K562 (cell line): ENCODE data around the gene PNPO. TPM values are rescaled to one million over a fixed set of nuclear protein-coding genes. Genes with fewer than 3 reads are reported as not detected.

Source experiments
- ATAC-seq: fragments of 200-7000 bp; cut with Tn5 transposase; 3 replicates; pipeline ENCODE4 v1.9.1; 2020; ENCODE audit warnings: moderate library complexity
- BruUV-seq: library from RNA; stranded (reverse); fragments of 400-500 nt; replicated peaks from 2 replicates; lab custom pipeline; 2021; lab: Mats Ljungman, UMichigan
- CTCF ChIA-PET: fragments of 300-600 bp; formaldehyde crosslinking; extraction: SDS; loops from one replicate; lab custom pipeline; 2021; ENCODE audit warnings: low intra/inter-chr PET ratio; lab: Yijun Ruan, JAX
- POLR2A ChIA-PET: fragments of 300-600, 350-650 bp; sonication (Branson Sonifier 250); formaldehyde crosslinking; extraction: SDS; loops from one replicate; lab custom pipeline; 2021; ENCODE audit warnings: antibody characterized with exemption, inconsistent platforms; lab: Yijun Ruan, JAX
- DNase-seq, 4 experiments: peaks; one replicate each; pipeline versions ENCODE4 v3.0.0 to v3.0.0-alpha.2; 2011 to 2018; ENCODE audit warnings: low spot score in 3 of 4, mixed read lengths in 3 of 4; ENCODE audit errors: extremely low read depth in 1 of 4
- FAIRE-seq: peaks from 2 replicates; lab custom pipeline; 2011; peaks lifted over from hg19 to GRCh38; lab: Jason Lieb, UNC
- H2AFZ ChIP-seq: 2 replicates; pipeline ENCODE4 v1.6.0; 2011; ENCODE audit warnings: low read depth, low read length, control low read depth, inconsistent platforms
- H3K27ac ChIP-seq: fragments of 200-600 bp; 3 replicates; pipeline ENCODE4 v1.8.0; 2011; ENCODE audit warnings: low read depth, mild to moderate bottlenecking, control low read depth, inconsistent platforms, low read length, moderate library complexity, mixed read lengths; ENCODE audit errors: extremely low read depth
- H3K27me3 ChIP-seq, 2 experiments: fragments of 300-600 bp in 1 of 2; 2 replicates in 1 of 2; 3 replicates in 1 of 2; pipeline versions ENCODE4 v1.6.0 to v1.8.0; 2011; ENCODE audit warnings: inconsistent platforms in 2 of 2, low read length in 2 of 2, mild to moderate bottlenecking in 1 of 2, mixed read lengths in 1 of 2, moderate library complexity in 1 of 2; ENCODE audit not compliant: control insufficient read depth in 2 of 2, insufficient read depth in 2 of 2
- H3K36me3 ChIP-seq: fragments of 300-600 bp; 3 replicates; pipeline ENCODE4 v1.8.0; 2011; ENCODE audit warnings: mild to moderate bottlenecking, low read length, inconsistent platforms; ENCODE audit not compliant: control insufficient read depth, insufficient read depth
- H3K4me1 ChIP-seq, 2 experiments: fragments of 200-600 bp in 1 of 2; replicated peaks in 1 of 2; 2 replicates in 1 of 2; 3 replicates in 1 of 2; pipeline versions ENCODE4 v1.5.1 to v1.8.0; 2011; ENCODE audit warnings: inconsistent platforms in 2 of 2, low read length in 2 of 2, mild to moderate bottlenecking in 1 of 2, mixed read lengths in 1 of 2, moderate library complexity in 1 of 2; ENCODE audit not compliant: control insufficient read depth in 2 of 2, insufficient read depth in 2 of 2
- H3K4me2 ChIP-seq: 2 replicates; pipeline ENCODE4 v1.6.1; 2011; ENCODE audit warnings: low read length, control low read depth, inconsistent platforms, mixed read lengths; ENCODE audit not compliant: insufficient read depth
- H3K4me3 ChIP-seq: fragments of 200-600 bp; sonication (generic), shearing (Covaris generic); 2 replicates; pipeline ENCODE4 v1.5.1; 2016; ENCODE audit warnings: control low read depth, inconsistent platforms
- H3K79me2 ChIP-seq: fragments of 200-600 bp; 3 replicates; pipeline ENCODE4 v1.8.0; 2011; ENCODE audit warnings: low read length, inconsistent platforms; ENCODE audit not compliant: control insufficient read depth, insufficient read depth
- H3K9ac ChIP-seq, 2 experiments: 2 replicates each; pipeline versions ENCODE4 v1.6.0 to v1.6.1; 2011; ENCODE audit warnings: low read depth in 2 of 2, low read length in 2 of 2, control low read depth in 1 of 2, inconsistent platforms in 1 of 2, mild to moderate bottlenecking in 1 of 2, mixed read lengths in 1 of 2; ENCODE audit not compliant: insufficient read depth in 1 of 2
- H3K9me1 ChIP-seq: one replicate; pipeline ENCODE4 v1.6.0; 2011; ENCODE audit warnings: inconsistent platforms, mild to moderate bottlenecking, low read length, moderate library complexity; ENCODE audit not compliant: control insufficient read depth, insufficient read depth
- H3K9me3 ChIP-seq: replicated peaks from 2 replicates; pipeline ENCODE4 v1.5.1; 2011; ENCODE audit warnings: low read depth, low read length, inconsistent platforms; ENCODE audit not compliant: control insufficient read depth, insufficient read depth
- H4K20me1 ChIP-seq: replicated peaks from 2 replicates; pipeline ENCODE4 v1.6.1; 2011; ENCODE audit warnings: low read length, inconsistent platforms, mixed read lengths; ENCODE audit not compliant: control insufficient read depth, insufficient read depth
- ARID1B ChIP-seq: fragments of 450-650 bp; IDR thresholded peaks from 2 replicates; pipeline ENCODE4 v1.6.1; 2016; ENCODE audit warnings: antibody characterized with exemption, mild to moderate bottlenecking, inconsistent platforms
- E2F8 ChIP-seq: fragments of 450-650 bp; IDR thresholded peaks from 2 replicates; pipeline ENCODE4 v1.7.1; 2018; ENCODE audit warnings: mild to moderate bottlenecking, low read depth; ENCODE audit not compliant: partially characterized antibody
- JUND ChIP-seq, 2 experiments: IDR thresholded peaks; 2 replicates in 1 of 2; 3 replicates in 1 of 2; pipeline ENCODE4 v1.6.1; 2011; ENCODE audit warnings: borderline replicate concordance in 2 of 2, low read depth in 2 of 2, low read length in 2 of 2, improper control_type of control experiment in 1 of 2, missing biosample characterization in 1 of 2, missing genetic modification characterization in 1 of 2, missing genetic modification reagents in 1 of 2
- MYBL2 ChIP-seq, 2 experiments: fragments of 450-650 bp in 1 of 2; sonication (generic) in 1 of 2; formaldehyde crosslinking in 1 of 2; IDR thresholded peaks; 2 replicates each; pipeline versions ENCODE4 v1.6.1 to v1.8.1; 2017 to 2022; ENCODE audit warnings: borderline replicate concordance in 1 of 2, inconsistent platforms in 1 of 2, low read depth in 1 of 2, mild to moderate bottlenecking in 1 of 2, missing genetic modification reagents in 1 of 2, moderate library complexity in 1 of 2
- NR2F6 ChIP-seq: fragments of 450-650 bp; formaldehyde crosslinking; IDR thresholded peaks from 2 replicates; pipeline ENCODE4 v1.4.0; 2020; ENCODE audit warnings: mild to moderate bottlenecking
- OTX1 ChIP-seq: fragments of 450-650 bp; formaldehyde crosslinking; IDR thresholded peaks from 2 replicates; pipeline ENCODE4 v1.4.0; 2022; ENCODE audit warnings: mild to moderate bottlenecking
- SRSF7 ChIP-seq: fragments of 200-400 bp; formaldehyde crosslinking; optimal IDR thresholded peaks from 2 replicates; pipeline ENCODE3; 2017; ENCODE audit warnings: mild to moderate bottlenecking, low read depth, low read length
- TAL1 ChIP-seq: fragments of 450-650 bp; IDR thresholded peaks from 2 replicates; pipeline ENCODE4 v1.6.1; 2016; ENCODE audit warnings: mild to moderate bottlenecking
- TBL1XR1 ChIP-seq, 2 experiments: IDR thresholded peaks; 2 replicates each; pipeline ENCODE4 v1.6.1; 2012; ENCODE audit warnings: improper control_type of control experiment in 2 of 2, low read length in 2 of 2, mild to moderate bottlenecking in 1 of 2
- TCF7 ChIP-seq: sonication (generic); IDR thresholded peaks from 2 replicates; pipeline ENCODE4 v1.6.1; 2016; ENCODE audit warnings: antibody characterized with exemption, borderline replicate concordance
- ZBTB1 ChIP-seq: sonication (generic); formaldehyde crosslinking; IDR thresholded peaks from 2 replicates; pipeline ENCODE4 v1.8.1; 2023; ENCODE audit warnings: missing genetic modification reagents, low read depth, mild to moderate bottlenecking, borderline replicate concordance
- ZNF77 ChIP-seq: fragments of 250-450 bp; sonication (Bioruptor Pico); IDR thresholded peaks from 2 replicates; pipeline ENCODE4 v1.5.0; 2020
- WGBS: fragments of 100-300 bp; shearing (Covaris generic); methylation state at CpG from one replicate; pipeline ENCODE4 v1.1.6; 2016; ENCODE audit warnings: low coverage, mixed read lengths; ENCODE audit not compliant: insufficient coverage; ENCODE audit errors: missing lambda C conversion rate; 5-methylcytosine and 5-hydroxymethylcytosine counted together
- in situ Hi-C: fragments of 300-500 bp; cut with MboI; formaldehyde crosslinking; loops from 4 replicates; pipeline ENCODE4 v1.15.0; 2018; ENCODE audit warnings: inconsistent platforms, mixed read lengths
- intact Hi-C: fragments of 100-400 bp; cut with micrococcal nuclease; formaldehyde crosslinking; loops from 2 replicates; pipeline ENCODE4 v1.14.2; 2022
- polyA plus RNA-seq, 8 experiments: library from polyadenylated mRNA; depleted of rRNA in 4 of 8; stranded (reverse) in 5 of 8; unstranded in 3 of 8; fragments of >200 nt; fragmentation: Nextera tagmentation in 2 of 8; fragmentation: Illumina TruSeq in 1 of 8; extraction: Ambion mirVana in 2 of 8; extraction: Trizol in 1 of 8; gene quantifications; 2 replicates each; pipeline versions ENCODE4 v1.2.1 to v1.2.3, GENCODE V29; 2011 to 2014; ENCODE audit warnings: inconsistent platforms in 1 of 8, missing spikeins in 1 of 8
- total RNA-seq, 7 experiments: library from RNA; depleted of rRNA in 6 of 7; stranded (reverse); fragments of >200 nt in 6 of 7; fragmentation: Illumina TruSeq in 2 of 7; extraction: Trizol in 2 of 7; gene quantifications; 2 replicates each; pipeline versions ENCODE4 v1.2.1 to v1.2.3, GENCODE V29; 2011 to 2021; ENCODE audit warnings: low replicate concordance in 1 of 7
- TF ChIP-seq, protein P1 (sequence below): fragments of 200-800 bp; sonication (Bioruptor generic); IDR thresholded peaks from 2 replicates; pipeline ENCODE4 v1.6.1; 2016; ENCODE audit warnings: missing genetic modification characterization, missing compliant biosample characterization

Gene PNPO
- total and polyA plus RNA-seq, 9 of the 15 experiments (the other 6 are each of a cell fraction or from before 2014, with no cell fraction given) = 16.6 to 39.0 (median 27.4) TPM

DNA sequence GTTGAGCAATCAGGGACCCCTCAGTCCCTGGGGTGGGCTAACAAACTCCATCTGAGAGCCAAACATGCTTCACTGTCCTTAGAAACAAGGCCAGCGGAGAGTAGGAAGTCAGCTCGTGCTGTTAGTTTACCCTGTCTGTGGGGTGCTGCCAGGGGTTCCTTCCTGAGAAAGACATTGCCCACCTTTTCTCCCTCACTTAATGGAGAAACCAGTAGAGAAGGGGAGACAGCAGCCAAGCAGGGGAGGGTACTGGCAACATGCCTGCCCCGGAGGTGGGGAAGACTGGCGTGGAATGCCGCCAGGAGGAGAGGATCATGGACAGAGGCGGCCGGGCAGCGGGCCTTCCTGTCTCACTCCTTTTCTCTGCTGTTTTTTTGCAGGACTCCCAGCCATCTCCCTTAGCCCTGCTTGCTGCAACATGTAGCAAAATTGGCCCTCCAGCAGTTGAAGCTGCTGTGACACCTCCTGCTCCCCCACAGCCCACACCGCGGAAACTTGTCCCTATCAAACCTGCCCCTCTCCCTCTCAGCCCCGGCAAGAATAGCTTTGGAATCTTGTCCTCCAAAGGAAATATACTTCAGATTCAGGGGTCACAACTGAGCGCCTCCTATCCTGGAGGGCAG lies 25.5 kb upstream of the PNPO start:
- Histone ChIP-seq H3K4me3 (no peak overlapping the region), H3K79me2 (no peaks in the 10 kb centered on the region), H3K9me1 (no peaks in the 10 kb centered on the region), H4K20me1 (no peaks in the 10 kb centered on the region), H3K27me3 (no peaks in the 10 kb centered on the region), H3K4me1 (no peaks in the 10 kb centered on the region), H3K9ac (no peak overlapping the region), H3K9me3 (no peaks in the 10 kb centered on the region), H3K27ac (no peak overlapping the region), H3K4me2 (no peak overlapping the region), H3K36me3 (peaks cover 20% of the 10 kb centered on the region; the same call in 2 of the 3 replicates), H2AFZ (no peak overlapping the region)
- ATAC-seq (no peak), DNase-seq (no peak), FAIRE-seq (no peak)
- WGBS = 81% methylated on average over 7 of the region's 12 CpGs
- intact Hi-C loops = no loop called here
- ChIA-PET POLR2A (interaction anchor here (0.7 to 1.0 kb wide), 3 partner anchors 10 to 66 kb away, joined by 3 to 4 read pairs (median 3); no protein-coding TSS in a partner anchor), CTCF (no interaction called here)
- no TSS peak for BruUV-seq
- in situ Hi-C loops = no loop called here
- TF ChIP-seq OTX1 (CRISPR knock-in tag) (no peak), SRSF7 (no peak), TCF7 (no peak), ZBTB1 (no peak), TBL1XR1 (IDR thresholded peaks at IDR 0.05; ENCODE audit: low read length in 2 of 2) (no peak), MYBL2 (IDR thresholded peaks at IDR 0.05; ENCODE audit: low read depth) (no peak), MYBL2 (CRISPR knock-in tag; IDR thresholded peaks at IDR 0.05; ENCODE audit: borderline replicate concordance) (no peak), ZNF77 (CRISPR knock-in tag) (no peak), E2F8 (no peak), TAL1 (no peak), JUND (IDR thresholded peaks at IDR 0.05; ENCODE audit: borderline replicate concordance, low read depth, low read length) (no peak), JUND (tag; IDR thresholded peaks at IDR 0.05; ENCODE audit: borderline replicate concordance, low read depth, low read length) (no peak), NR2F6 (no peak), ARID1B (no peak)
- TF ChIP-seq, protein P1, sequence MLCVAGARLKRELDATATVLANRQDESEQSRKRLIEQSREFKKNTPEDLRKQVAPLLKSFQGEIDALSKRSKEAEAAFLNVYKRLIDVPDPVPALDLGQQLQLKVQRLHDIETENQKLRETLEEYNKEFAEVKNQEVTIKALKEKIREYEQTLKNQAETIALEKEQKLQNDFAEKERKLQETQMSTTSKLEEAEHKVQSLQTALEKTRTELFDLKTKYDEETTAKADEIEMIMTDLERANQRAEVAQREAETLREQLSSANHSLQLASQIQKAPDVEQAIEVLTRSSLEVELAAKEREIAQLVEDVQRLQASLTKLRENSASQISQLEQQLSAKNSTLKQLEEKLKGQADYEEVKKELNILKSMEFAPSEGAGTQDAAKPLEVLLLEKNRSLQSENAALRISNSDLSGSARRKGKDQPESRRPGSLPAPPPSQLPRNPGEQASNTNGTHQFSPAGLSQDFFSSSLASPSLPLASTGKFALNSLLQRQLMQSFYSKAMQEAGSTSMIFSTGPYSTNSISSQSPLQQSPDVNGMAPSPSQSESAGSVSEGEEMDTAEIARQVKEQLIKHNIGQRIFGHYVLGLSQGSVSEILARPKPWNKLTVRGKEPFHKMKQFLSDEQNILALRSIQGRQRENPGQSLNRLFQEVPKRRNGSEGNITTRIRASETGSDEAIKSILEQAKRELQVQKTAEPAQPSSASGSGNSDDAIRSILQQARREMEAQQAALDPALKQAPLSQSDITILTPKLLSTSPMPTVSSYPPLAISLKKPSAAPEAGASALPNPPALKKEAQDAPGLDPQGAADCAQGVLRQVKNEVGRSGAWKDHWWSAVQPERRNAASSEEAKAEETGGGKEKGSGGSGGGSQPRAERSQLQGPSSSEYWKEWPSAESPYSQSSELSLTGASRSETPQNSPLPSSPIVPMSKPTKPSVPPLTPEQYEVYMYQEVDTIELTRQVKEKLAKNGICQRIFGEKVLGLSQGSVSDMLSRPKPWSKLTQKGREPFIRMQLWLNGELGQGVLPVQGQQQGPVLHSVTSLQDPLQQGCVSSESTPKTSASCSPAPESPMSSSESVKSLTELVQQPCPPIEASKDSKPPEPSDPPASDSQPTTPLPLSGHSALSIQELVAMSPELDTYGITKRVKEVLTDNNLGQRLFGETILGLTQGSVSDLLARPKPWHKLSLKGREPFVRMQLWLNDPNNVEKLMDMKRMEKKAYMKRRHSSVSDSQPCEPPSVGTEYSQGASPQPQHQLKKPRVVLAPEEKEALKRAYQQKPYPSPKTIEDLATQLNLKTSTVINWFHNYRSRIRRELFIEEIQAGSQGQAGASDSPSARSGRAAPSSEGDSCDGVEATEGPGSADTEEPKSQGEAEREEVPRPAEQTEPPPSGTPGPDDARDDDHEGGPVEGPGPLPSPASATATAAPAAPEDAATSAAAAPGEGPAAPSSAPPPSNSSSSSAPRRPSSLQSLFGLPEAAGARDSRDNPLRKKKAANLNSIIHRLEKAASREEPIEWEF (CRISPR knock-in tag) = no peak
